Vagina (tissue), 2 donors: Measurements from ENCODE around the gene CPZ.

Experiments used
- POLR2A ChIP-seq, 2 donors: fragments of 450-650 bp; IDR thresholded peaks; one replicate each; pipeline ENCODE4 v1.6.1; 2017; ENCODE audit warnings: antibody characterized with exemption in 2 of 2, mild to moderate bottlenecking in 2 of 2, moderate library complexity in 2 of 2
- POLR2AphosphoS5 ChIP-seq, 2 donors: sonication (generic); formaldehyde crosslinking; IDR thresholded peaks; one replicate each; pipeline ENCODE4 v1.9.0; 2017; ENCODE audit warnings: antibody characterized with exemption in 2 of 2, mild to moderate bottlenecking in 2 of 2, low read depth in 1 of 2; ENCODE audit not compliant: insufficient read depth in 1 of 2
- TF ChIP-seq, protein P1 (sequence below), 3 experiments: fragments of 450-650 bp in 2 of 3; fragments of 200-600 bp in 1 of 3; sonication (generic) in 1 of 3; IDR thresholded peaks; one replicate each; pipeline ENCODE4 v1.5.1; 2017 to 2019; ENCODE audit warnings: antibody characterized with exemption in 3 of 3, mild to moderate bottlenecking in 2 of 3, moderate library complexity in 2 of 3

DNA sequence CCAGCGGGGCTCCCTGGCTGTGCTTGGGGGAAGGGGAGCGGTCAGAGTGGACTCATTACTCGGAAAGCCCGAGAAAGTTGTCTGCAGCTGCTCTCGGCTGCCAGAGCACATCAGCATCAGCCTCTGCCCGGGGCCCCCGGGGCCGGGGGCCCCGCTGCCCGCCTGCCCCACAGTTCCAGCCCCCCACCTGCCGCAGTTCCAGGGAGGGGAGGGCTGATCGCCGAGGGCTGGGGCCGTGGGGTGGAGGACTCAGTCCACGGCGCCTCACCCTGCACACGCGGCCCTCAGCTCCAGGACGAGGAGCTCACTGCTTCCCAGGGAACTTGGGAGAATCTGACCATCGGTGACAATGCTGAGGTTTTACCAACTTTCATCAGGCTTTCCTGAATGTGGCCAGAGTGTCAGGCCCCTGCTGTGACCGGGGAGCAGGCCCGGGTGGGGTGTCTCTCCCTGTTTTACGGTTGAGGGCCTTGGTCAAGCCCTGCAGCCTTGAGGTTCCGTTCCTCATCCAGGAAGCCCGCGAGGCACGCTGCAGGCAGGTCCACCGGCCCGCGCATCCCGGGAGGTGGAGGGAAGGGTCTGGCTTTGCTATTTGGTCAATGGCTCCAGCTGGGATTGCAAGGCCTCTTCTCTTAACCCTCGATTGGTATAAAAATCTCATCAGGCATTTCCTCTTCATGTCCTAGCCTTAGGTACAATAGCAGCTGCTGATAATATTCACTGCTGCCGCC lies 57.2 kb downstream of the CPZ start:
- TF ChIP-seq, protein P1, sequence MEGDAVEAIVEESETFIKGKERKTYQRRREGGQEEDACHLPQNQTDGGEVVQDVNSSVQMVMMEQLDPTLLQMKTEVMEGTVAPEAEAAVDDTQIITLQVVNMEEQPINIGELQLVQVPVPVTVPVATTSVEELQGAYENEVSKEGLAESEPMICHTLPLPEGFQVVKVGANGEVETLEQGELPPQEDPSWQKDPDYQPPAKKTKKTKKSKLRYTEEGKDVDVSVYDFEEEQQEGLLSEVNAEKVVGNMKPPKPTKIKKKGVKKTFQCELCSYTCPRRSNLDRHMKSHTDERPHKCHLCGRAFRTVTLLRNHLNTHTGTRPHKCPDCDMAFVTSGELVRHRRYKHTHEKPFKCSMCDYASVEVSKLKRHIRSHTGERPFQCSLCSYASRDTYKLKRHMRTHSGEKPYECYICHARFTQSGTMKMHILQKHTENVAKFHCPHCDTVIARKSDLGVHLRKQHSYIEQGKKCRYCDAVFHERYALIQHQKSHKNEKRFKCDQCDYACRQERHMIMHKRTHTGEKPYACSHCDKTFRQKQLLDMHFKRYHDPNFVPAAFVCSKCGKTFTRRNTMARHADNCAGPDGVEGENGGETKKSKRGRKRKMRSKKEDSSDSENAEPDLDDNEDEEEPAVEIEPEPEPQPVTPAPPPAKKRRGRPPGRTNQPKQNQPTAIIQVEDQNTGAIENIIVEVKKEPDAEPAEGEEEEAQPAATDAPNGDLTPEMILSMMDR (IDR thresholded peaks at IDR 0.05): no peak
- TF ChIP-seq POLR2AphosphoS5 (IDR thresholded peaks at IDR 0.05; ENCODE audit: insufficient read depth in 1 of 2, low read depth in 1 of 2) (no peak), POLR2A (IDR thresholded peaks at IDR 0.05) (no peak)
